Fibroblast of villous mesenchyme (primary cell): ENCODE data around the gene SUGT1. TPM values are rescaled to one million over a fixed set of nuclear protein-coding genes. Genes with fewer than 3 reads are reported as not detected.
"Not testable (repeated sequence)": the region's sequence is repeated elsewhere in the genome, so short reads cannot be mapped to it uniquely, and the experiment has no call there.

ENCODE experiments used
- DNase-seq: peaks from one replicate; pipeline ENCODE4 v3.0.0-alpha.2; 2010; ENCODE audit warnings: low read depth
- H3K4me3 ChIP-seq: 2 replicates; pipeline ENCODE4 v1.5.1; 2011; ENCODE audit warnings: low read depth, mild to moderate bottlenecking, low read length
- total RNA-seq: library from RNA; depleted of rRNA; stranded (reverse); fragments of >200 nt; gene quantifications from 2 replicates; pipeline ENCODE4 v1.2.3, GENCODE V29; 2012
- TF ChIP-seq, protein P1 (sequence below): IDR thresholded peaks from 2 replicates; pipeline ENCODE4 v1.5.1; 2012; ENCODE audit warnings: low read depth, mild to moderate bottlenecking, low read length; ENCODE audit not compliant: insufficient read depth

SUGT1 gene
- total RNA-seq, 1 donor = 47.1 TPM

GRCh38 chr13:52703482-52703881 lies 50.8 kb downstream of the SUGT1 start:
- TF ChIP-seq, protein P1, sequence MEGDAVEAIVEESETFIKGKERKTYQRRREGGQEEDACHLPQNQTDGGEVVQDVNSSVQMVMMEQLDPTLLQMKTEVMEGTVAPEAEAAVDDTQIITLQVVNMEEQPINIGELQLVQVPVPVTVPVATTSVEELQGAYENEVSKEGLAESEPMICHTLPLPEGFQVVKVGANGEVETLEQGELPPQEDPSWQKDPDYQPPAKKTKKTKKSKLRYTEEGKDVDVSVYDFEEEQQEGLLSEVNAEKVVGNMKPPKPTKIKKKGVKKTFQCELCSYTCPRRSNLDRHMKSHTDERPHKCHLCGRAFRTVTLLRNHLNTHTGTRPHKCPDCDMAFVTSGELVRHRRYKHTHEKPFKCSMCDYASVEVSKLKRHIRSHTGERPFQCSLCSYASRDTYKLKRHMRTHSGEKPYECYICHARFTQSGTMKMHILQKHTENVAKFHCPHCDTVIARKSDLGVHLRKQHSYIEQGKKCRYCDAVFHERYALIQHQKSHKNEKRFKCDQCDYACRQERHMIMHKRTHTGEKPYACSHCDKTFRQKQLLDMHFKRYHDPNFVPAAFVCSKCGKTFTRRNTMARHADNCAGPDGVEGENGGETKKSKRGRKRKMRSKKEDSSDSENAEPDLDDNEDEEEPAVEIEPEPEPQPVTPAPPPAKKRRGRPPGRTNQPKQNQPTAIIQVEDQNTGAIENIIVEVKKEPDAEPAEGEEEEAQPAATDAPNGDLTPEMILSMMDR = no peak
- H3K4me3 ChIP-seq = no peak overlapping the region
- no peak for DNase-seq

DNA sequence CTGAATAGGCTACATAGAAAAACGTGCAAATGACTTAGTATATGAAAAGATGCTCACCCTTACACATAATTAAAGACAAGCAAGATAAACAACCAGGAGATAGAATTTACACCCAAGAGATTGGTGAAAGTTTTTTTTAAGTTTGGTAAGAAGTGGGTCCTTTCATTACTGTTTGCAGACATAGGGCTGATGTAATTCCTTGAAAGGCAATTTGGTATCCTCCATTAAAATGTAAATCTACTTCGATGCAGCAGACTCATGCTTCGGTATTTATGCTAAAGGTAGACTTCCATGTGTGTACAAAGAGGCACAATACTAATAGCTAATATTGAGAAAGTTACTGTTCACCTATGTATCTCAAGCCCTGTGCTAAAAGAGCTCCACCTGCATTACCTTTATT lies 53.4 kb downstream of the SUGT1 start:
- H3K4me3 ChIP-seq = no peak overlapping the region
- DNase-seq = no peak
- TF ChIP-seq, protein P1 = no peak

DNA sequence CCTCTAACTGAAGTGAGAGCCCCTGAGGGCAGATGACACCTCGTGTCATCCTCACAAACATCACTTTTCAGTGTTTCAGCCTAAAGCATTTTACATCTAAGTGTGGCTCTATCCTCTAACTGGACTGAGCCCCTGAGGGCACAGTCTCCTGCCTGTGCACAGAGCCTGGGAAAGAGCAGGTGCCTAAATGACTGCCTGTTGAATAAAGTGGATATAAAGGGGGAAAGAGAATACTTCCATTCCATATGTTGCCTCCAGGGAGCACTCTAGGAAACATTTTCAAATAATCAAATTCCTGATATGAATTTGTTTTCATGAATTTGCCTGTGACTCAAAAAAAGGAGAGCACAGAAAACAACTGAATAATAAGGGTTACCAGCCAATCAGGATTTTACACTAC lies 54.7 kb downstream of the SUGT1 start:
- H3K4me3 ChIP-seq = no peak overlapping the region
- no peak for DNase-seq
- TF ChIP-seq, protein P1 = no peak

GRCh38 chr13:52708266-52708665 lies 55.6 kb downstream of the SUGT1 start:
- DNase-seq, H3K4me3 ChIP-seq: not testable (repeated sequence)

- no peak for DNase-seq
- no peak overlapping the region for H3K4me3 ChIP-seq
- TF ChIP-seq, protein P1 = no peak
Measured at GRCh38 chr13:52711286-52711685, 58.6 kb downstream of the SUGT1 start.

DNA sequence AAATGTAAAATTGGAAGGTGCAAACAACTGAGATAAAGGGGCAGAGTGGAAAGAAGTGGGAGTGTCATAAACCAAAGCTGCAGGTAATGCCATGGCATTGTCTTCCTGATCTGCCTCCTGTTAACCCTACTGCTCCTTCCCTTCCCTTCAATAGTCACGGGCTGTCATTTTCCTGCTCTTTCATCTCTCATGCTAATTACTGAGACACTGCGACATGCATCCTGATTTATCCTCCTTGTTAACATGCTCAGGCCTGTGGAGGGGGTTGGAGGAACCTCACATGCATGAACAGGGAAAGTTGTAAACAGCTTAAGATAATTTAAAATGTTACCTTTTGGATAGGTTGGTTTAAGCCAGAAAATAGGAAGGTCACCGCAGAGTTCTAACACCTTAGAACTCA lies 59.7 kb downstream of the SUGT1 start:
- no peak overlapping the region for H3K4me3 ChIP-seq
- TF ChIP-seq, protein P1 = no peak
- DNase-seq = no peak

- TF ChIP-seq, protein P1 = no peak
- H3K4me3 ChIP-seq = no peak overlapping the region
- DNase-seq = no peak
Measured at GRCh38 chr13:52713894-52714293, 61.3 kb downstream of the SUGT1 start.

- not testable (repeated sequence) for H3K4me3 ChIP-seq
- DNase-seq = peak; percentile 10
Measured at GRCh38 chr13:52720904-52721303, 68.3 kb downstream of the SUGT1 start.

DNA sequence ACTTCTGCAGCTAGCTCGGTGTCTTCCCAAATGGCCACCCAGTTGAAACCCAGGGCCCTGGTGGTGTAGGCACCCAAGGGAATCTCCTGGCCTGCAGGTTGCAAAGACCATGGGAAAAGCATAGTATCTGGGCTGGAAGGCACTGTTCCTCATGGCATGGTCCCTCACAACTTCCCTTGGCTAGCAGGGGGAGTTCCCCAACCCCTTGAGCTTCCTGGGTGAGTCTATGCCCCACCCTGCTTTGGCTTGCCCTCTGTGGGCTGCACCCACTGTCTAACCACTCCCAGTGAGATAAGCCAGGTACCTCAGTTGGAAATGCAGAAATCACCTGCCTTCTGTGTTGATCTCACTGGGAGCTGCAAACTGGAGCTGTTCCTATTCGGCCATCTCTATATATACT lies 68.7 kb downstream of the SUGT1 start:
- DNase-seq, H3K4me3 ChIP-seq: not testable (repeated sequence)
